Kidney epithelial cell (primary cell): ENCODE data around the gene SIAH1. TPM values are rescaled to one million over a fixed set of nuclear protein-coding genes. Genes with fewer than 3 reads are reported as not detected.
"Not testable (repeated sequence)": the region's sequence is repeated elsewhere in the genome, so short reads cannot be mapped to it uniquely, and the experiment has no call there.

Source experiments
- DNase-seq: peaks from one replicate; pipeline ENCODE4 v3.0.0-alpha.2; 2010; ENCODE audit warnings: low read depth
- H3K27me3 ChIP-seq: 2 replicates; pipeline ENCODE4 v1.6.0; 2011; ENCODE audit warnings: low read length; ENCODE audit not compliant: control insufficient read depth, insufficient read depth
- H3K36me3 ChIP-seq: 2 replicates; pipeline ENCODE4 v1.5.1; 2011; ENCODE audit warnings: low read length; ENCODE audit not compliant: control insufficient read depth, insufficient read depth
- H3K4me3 ChIP-seq: 2 replicates; pipeline ENCODE4 v1.5.1; 2011; ENCODE audit warnings: low read depth, mild to moderate bottlenecking, control low read depth, low read length
- total RNA-seq: library from RNA; depleted of rRNA; stranded (reverse); fragments of >200 nt; gene quantifications from 2 replicates; pipeline ENCODE4 v1.2.3, GENCODE V29; 2015
- TF ChIP-seq, protein P1 (sequence below): IDR thresholded peaks from 2 replicates; pipeline ENCODE4 v1.5.1; 2011; ENCODE audit warnings: mild to moderate bottlenecking, moderate library complexity, low read length, control low read depth, inconsistent platforms; ENCODE audit not compliant: insufficient read depth, poor library complexity, severe bottlenecking

Gene SIAH1
- total RNA-seq, 1 donor from 2014 or later: 30.3 TPM

GRCh38 chr16:48358419-48358818 is 26.8 kb downstream of the SIAH1 start:
- H3K36me3 ChIP-seq: no peaks in the 10 kb centered on the region
- no peaks in the 10 kb centered on the region for H3K27me3 ChIP-seq
- TF ChIP-seq, protein P1, sequence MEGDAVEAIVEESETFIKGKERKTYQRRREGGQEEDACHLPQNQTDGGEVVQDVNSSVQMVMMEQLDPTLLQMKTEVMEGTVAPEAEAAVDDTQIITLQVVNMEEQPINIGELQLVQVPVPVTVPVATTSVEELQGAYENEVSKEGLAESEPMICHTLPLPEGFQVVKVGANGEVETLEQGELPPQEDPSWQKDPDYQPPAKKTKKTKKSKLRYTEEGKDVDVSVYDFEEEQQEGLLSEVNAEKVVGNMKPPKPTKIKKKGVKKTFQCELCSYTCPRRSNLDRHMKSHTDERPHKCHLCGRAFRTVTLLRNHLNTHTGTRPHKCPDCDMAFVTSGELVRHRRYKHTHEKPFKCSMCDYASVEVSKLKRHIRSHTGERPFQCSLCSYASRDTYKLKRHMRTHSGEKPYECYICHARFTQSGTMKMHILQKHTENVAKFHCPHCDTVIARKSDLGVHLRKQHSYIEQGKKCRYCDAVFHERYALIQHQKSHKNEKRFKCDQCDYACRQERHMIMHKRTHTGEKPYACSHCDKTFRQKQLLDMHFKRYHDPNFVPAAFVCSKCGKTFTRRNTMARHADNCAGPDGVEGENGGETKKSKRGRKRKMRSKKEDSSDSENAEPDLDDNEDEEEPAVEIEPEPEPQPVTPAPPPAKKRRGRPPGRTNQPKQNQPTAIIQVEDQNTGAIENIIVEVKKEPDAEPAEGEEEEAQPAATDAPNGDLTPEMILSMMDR: no peak
- no peak for DNase-seq
- no peak overlapping the region for H3K4me3 ChIP-seq

DNA sequence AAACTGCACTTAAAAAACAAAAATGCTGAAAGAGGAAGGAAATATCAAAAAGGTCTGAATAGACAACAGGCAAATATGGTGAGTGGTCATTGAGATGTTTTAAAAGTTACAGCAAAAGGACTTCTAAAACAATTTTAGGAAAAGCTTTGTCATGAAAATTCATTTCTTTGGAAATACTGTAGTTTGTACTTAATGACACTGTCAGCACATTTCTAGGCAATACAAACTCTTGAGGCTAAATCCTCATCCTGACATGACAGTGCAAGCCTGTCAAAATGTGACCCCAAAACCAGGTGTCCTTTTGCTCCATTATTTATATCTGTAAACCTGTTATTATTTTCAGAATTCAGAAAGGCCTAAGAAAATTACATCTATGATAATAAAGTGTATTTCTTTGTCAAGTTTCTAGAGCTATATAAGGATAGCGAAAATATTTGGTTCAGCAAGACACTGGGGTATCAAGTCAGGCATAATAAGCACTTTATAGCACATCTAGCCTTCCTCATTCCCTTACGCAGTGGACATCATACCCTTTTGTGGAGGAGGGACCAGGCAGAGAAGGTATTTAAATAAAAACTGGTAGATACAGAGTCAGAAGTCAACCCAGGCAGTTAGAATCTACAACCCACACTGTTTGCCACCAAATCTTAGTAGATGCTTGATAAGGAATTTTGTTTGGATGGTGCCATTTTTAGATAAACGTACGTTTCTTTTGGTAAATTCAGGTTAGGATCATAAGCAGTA is 28.4 kb downstream of the SIAH1 start:
- no peak for DNase-seq
- Histone ChIP-seq H3K4me3 (no peak overlapping the region), H3K36me3 (no peaks in the 10 kb centered on the region), H3K27me3 (no peaks in the 10 kb centered on the region)
- TF ChIP-seq, protein P1: no peak

GRCh38 chr16:48354877-48355855 is 30.0 kb downstream of the SIAH1 start:
- DNase-seq: no peak
- H3K36me3 ChIP-seq: peaks cover 3% of the 10 kb centered on the region
- TF ChIP-seq, protein P1: no peak

DNA sequence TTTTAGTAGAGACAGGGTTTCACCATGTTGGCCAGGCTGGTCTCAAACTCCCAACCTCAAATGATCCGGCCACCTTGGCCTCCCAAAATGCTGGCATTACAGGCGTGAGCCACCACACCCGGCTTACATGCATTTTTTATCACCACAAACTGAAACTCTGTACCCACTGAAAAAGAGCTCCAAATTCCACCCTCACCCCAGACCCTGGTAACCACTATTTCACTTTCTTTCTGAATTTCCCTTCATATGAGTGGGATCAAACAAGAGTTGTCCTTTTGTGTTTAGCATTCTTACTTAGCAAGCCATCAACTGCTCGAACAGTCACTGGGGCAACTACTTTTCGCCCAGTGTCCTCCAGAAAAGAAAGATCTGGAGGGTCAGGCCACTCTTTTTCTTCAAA is 30.8 kb downstream of the SIAH1 start:
- not testable (repeated sequence) for H3K36me3 ChIP-seq, DNase-seq, H3K4me3 ChIP-seq

More at GRCh38 chr16:48354877-48355855, 30.0 kb downstream of the SIAH1 start:
- H3K4me3 ChIP-seq: no peak overlapping the region
- no peaks in the 10 kb centered on the region for H3K27me3 ChIP-seq

DNA sequence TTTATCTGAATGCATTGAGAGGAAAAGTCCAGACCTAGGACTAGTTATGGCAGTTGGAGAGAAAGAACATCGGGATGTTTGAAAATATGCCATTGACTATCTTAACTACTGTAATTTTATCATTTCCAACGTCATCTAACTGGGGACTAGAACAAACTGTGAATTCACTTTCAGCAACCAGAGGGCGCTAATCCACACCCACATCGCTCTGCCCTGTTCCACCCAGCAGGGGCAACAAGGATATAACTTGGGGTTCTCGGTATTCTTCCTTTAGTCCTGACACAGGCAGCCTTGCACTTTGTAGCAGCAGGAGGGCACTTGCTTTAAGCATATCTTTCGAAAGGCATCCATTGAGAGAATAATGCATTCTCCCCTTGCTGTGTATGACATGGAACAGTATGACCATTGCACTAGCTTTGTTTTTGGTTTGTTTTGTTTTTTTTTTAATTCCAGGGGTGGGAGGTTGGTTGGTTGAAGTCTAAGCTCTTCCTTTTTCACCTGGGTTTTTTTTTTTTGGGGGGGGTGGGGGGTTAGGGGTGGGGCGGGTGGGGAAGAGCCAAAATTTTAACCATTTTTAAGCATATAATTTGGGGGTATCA is 31.5 kb downstream of the SIAH1 start:
- TF ChIP-seq, protein P1: peak; percentile 80
- peaks cover 3% of the 10 kb centered on the region for H3K36me3 ChIP-seq
- peak; percentile 18 for DNase-seq
- no peaks in the 10 kb centered on the region for H3K27me3 ChIP-seq
- no peak overlapping the region for H3K4me3 ChIP-seq

More for the DNA sequence above, 30.8 kb downstream of the SIAH1 start:
- H3K27me3 ChIP-seq: not testable (repeated sequence)
